ENCODE results near the gene GNB5.
A peak's percentile ranks its signal among the peaks of the same experiment; 100 is the strongest.
"Not testable (repeated sequence)": the region's sequence is repeated elsewhere in the genome, so short reads cannot be mapped to it uniquely, and the experiment has no call there.

The GNB5 gene

DNA sequence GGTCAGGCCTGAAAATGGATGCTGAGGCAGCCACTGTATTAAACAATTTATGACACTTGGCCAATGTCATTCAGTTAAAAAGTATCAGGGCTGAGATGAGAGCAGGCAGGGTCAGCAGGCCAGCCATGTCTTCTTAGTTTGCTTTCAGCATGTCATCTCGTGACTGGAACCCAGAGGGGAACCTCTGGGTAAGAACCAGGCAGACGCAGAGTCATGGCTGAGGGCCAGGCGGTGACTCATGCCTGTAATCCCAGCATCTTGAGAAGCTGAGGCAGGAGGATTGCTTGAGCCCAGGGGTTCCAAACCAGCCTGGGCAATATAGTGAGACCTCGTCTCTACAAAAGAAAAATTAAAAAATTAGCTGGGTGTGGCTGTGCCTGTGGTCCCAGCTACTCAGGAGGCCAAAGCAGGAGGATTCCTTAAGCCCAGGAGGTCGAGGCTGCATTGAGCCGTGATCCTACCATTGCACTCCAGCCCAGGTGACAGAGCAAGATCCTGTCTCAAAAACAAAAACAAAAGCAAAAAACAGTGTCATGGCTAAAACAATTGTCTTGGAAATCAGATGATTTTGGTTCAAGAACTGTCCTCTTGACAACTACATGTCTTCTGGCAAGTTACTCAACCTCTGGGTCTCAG, 90.3 kb downstream of the GNB5 start:
- DNase-seq (ENCODE audit: extremely low spot score, insufficient read length, low read depth), result no peak
- no peak for FAIRE-seq

DNA sequence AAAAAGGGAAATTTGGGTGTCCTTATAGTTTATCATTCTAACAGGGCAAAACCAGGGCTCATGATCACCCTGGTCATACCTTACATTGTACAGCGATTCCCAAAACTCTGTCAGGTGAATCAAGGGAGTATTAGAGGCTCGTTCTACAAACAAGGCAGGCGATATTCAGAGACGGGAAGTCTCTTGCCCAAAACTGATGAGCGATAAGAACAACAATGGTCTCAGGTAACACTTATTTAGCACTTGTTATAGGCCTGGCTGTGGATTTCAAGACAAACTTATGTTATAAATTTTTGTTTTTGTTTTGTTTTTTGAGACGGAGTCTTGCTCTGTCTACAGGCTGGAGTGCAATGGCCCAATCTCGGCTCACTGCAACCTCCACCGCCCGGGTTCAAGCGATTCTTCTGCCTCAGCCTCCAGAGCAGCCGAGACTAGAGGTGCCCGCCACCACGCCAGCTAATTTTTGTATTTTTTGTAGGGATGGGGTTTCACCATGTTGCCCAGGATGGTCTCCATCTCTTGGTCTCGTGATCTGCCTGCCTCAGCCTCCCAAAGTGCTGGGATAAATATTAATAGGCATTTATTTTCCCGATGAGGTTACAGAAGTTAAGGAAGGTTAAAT, 91.4 kb downstream of the GNB5 start:
- no peak for DNase-seq (ENCODE audit: extremely low spot score, insufficient read length, low read depth)
- FAIRE-seq, result no peak

DNA sequence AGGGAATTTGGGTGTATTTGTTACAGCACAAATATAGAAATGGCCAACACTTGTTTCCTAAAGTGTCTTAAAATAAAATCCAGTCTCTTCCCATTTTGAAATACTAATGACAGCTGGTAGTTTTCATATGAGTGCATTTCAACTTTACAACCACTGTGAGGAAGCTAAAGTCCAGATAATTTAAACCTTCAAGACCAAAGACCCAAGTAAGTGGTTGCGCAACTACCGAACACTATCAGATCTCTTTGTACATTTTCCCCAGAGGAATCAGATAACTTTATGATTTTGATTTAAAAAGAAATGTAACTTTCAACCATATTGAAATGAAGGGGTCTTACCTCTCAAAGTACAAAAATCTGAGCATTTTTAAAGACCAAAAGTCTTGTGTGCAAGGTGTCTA, 92.9 kb downstream of the GNB5 start:
- DNase-seq (ENCODE audit: extremely low spot score, insufficient read length, low read depth) (no peak), FAIRE-seq (no peak)

DNA sequence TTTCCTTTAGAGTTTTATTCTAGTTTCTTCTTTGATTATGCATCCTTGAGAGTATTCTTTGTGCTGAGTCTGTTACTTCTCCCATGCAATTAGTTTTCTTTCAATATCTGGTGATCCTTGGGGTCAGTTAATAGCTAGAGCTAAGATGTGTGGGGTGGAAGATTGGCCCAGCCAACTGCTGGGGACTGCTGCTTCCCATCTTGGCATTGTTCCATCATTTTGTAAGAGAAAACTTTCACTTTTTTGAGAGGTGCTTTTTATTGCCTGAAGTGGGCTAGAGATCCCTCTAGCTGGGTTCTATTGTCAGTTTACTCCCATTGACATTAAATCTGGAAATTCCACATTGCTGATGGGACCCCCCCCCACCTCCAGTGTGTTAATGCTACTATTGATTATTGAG, 94.0 kb downstream of the GNB5 start:
- DNase-seq (ENCODE audit: extremely low spot score, insufficient read length, low read depth) (no peak), FAIRE-seq (no peak)

DNA sequence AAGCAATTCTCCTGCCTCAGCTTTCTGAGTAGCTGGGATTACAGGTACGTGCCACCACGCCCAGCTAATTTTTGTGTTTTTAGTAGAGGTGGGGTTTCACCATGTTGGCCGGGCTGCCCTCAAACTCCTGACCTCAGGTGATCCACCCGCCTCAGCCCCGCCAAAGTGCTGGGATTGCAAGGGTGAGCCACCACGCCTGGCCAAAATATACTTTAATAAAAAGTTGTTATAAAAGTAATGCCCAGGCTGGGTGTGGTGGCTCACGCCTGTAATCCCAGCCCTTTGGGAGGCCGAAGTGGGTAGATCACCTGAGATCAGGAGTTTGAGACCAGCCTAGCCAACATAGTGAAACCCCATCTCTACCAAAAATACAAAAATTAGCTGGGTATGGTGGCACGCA, 94.7 kb downstream of the GNB5 start:
- not testable (repeated sequence) for DNase-seq (ENCODE audit: extremely low spot score, insufficient read length, low read depth); FAIRE-seq

DNA sequence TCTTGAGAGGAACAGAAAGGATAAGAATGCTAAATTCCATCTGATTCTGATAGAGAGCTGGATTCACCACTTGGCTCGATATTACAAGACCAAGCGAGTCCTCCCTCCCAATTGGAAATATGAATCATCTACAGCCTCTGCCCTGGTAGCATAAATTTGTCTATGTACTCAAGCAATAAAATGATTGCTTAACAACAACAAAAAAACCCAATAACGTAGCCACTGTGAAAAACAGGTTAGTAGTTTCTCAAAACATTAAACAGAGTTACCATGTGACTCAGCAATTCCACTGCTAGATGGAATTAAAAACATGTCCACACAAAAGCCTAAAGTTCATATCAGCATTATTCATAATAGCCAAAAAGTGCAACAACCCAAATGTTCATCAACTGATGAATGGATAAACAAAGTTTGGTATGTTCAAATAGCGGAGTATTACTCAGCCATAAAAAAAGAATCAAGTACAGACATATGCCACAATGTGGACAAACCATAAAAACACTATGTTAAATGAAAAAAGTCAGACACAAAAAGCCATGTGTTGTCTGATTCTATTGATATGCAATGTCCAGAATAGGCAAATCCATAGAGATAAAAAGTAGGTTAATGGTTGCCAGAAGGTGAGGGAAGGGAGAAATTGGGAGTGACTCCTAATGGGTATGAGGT, 95.5 kb downstream of the GNB5 start:
- no peak for FAIRE-seq
- DNase-seq (ENCODE audit: extremely low spot score, insufficient read length, low read depth), result no peak

DNA sequence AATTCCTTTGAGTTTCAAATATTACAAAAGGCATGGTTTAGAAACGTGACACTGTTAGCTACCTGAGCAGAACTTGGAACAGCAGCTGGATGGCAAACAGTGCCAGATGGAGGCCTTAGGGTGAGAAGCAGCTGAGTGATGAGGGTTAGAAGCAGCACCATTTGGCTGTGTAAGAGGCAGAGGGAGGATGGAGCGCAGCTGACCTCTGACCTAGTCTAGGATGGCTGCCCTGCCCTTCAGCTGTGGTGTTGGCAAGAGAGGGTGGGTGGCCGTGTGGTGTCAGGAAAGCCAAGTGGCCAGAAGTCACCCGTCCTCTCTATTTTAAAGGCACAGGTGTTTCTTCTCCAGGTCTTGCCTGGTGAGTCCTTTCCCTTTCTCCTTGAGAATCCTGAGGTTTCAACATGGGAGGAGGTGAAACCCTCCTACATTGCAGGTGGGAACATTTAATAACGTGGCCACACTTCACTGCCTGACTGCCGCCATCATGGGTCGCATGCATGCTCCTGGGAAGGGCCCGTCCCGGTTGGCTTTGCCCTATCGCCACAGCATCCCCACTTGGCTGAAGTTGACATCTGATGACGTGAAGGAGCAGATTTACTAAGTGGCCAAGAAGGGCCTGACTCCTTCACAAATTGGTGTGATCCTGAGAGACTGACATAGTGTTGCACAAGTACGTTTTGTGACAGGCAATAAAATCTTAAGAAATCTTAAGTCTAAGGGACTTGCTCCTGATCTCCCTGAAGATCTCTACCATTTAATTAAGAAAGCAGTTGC, 96.2 kb downstream of the GNB5 start:
- FAIRE-seq (no peak), DNase-seq (ENCODE audit: extremely low spot score, insufficient read length, low read depth) (no peak)

DNA sequence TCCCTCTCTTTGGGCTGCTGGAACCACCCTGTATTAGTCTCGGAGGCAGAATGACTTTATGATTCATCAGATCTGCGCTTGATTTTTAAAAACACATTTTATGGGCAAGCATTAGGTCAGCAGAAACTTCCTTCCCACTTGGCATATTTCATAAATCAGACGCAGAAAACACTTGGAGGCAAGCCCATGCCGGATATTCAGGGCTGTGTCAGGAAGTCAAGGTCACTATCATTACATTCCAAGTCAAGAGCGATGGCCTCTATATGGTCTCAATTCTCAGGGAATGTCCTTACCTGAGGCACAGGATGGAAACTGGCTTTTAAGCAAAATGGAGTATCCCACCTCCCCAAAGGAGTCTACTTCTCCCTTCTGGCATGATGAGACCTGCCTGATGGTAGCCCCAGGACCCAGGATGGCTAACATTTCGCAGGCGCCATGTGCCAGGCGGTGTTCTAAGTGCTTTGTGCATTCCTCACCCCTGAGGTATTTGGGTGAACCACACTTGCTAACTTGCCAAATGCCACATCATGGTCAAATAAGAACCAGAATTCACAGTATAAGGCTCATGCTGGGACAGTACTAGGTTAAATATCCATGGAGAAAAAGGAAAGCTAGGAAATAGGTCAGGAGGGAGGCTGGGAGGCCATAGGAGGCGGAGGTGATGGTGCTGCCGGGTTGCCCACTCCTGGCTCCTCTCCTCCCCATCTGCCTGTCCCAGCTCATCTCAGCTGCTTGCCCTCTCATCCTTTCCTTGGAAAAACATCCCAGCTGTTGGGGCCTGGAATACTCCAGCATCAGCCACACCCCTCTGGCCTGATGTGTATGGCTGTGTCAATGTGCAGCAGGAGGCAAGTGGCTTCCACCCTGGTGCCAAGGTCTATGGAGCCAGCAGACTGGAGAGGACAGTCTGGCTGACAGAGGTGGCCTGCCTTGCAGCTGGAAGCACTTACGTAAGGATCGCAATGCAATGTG, 97.4 kb downstream of the GNB5 start:
- DNase-seq (ENCODE audit: extremely low spot score, insufficient read length, low read depth), result no peak
- no peak for FAIRE-seq

DNA sequence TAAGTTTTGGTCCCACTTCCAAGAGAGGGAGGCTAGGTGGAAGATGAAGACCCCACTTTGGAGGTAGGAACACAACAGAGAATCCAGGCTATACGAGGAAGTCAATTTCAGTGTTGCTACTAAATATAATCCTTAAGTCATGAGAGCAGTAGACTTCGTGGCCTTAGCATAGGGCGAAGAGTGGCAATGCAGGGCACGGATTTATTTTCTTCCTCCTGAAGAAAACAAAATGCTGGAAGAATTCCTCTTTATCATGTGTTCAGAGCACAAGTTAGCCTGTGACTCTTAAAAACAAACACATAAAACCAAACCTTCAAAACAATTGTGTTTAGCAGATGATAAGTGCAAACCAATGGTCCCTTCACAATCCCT, 98.0 kb downstream of the GNB5 start:
- FAIRE-seq (no peak), DNase-seq (ENCODE audit: extremely low spot score, insufficient read length, low read depth) (no peak)

DNA sequence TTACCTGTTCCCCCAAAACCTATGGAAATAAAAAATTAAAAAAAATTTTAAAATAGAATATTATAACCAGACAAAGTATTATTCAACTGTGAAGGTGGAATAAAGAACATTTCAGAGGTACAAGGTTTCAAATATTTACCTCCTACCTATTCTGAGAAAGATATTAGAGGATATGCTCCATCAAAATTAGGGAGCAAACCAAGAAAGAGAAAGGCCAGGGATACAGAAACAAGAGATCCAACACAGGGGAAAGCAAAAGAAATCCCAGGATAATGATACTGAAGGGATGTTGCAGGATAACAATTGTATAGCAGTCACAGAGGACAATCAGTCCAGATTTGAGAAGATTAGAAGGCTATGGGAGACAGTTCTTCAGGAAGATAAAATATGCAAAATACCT, 101.0 kb downstream of the GNB5 start:
- FAIRE-seq (no peak), DNase-seq (ENCODE audit: extremely low spot score, insufficient read length, low read depth) (no peak)

DNA sequence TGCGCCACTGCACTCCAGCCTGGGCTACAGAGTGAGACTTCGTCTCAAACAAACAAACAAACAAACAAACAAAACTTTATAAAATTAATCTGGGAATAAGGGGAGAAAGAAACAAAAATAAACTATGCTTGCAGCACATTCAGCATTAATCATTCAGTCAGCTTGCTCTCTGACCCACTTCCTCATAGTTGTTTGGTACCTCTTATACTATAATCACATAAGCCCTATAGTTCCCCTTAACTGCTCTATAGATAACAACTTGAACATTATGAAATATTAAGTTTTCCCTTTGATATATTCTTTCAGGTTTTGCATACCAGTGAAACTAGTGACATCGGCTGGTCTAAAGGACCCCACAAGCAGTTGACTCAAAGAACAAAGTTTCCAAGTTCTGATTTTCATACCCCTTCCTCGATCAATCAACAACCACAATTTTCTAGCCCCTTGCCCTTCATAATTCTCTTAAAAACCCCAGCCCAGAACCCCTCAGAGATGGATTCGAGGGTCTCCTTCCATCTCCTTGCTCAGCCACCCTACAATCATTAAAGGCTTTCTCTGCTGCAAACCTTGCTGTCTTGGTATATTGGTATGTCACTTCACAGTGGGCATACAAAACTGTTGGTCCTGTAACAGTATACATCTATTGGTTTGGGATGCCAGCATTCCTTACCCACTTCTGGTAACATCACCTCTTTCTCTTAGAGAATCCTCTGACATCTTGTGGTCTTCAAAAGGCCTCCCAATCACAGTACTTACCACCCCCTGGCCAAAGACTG, 105.0 kb downstream of the GNB5 start:
- DNase-seq (ENCODE audit: extremely low spot score, insufficient read length, low read depth), result no peak
- no peak for FAIRE-seq

DNA sequence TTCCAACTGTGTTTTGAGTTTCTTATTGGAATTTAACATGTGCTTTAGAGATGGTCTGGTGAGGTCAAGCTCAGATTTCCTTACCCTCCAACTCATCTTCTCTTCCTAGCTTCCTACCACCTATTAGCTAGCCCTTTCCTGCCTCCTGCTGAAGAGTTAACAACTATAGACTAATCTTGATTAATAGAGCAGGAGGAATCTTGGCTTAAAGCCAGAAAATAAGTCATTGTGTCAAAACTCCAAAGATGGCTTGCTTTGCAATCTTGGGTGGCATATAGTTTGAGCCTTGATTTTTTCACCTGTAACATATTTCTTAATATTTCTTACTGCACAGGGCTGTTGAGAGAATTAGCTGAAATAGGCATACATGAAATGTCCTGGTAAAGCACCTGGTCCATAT, 105.9 kb downstream of the GNB5 start:
- FAIRE-seq, result no peak

DNA sequence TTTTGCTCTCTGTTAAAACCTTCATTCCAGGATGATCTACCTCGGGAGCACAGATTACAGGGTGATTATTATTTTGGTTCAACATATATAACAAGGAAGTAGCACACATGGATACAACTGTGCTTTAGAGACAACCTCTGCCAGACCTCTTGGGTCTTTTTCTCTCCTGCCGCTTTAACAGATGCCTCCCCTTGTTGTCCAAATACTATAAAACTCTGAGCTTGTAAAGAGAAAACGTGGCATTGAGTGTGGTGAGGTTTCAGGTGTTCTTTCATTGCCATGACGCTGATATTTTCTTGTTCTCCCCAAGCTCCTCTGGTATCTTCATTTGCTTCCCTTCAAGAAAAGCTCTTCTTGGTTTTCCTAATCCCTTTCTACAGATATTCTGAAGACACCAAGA, 107.6 kb downstream of the GNB5 start:
- DNase-seq (ENCODE audit: extremely low spot score, insufficient read length, low read depth), result no peak
- no peak for FAIRE-seq

More for the DNA sequence above, 105.9 kb downstream of the GNB5 start:
- no peak for DNase-seq (ENCODE audit: extremely low spot score, insufficient read length, low read depth)

DNA sequence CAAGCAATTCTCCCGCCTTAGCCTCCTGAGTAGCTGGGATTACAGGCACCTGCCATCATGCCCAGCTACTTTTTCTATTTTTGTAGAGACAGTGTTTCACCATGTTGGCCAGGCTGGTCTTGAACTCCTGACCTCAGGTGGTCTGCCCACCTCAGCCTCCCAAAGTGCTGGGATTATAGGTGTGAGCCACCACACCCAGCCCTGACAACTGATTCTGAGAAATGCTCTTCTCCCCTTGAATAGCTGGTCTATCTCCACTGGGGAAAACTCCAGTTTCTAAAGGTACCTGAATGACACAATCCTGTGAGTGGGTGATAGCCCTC, 108.2 kb downstream of the GNB5 start:
- DNase-seq (ENCODE audit: extremely low spot score, insufficient read length, low read depth); FAIRE-seq: not testable (repeated sequence)

DNA sequence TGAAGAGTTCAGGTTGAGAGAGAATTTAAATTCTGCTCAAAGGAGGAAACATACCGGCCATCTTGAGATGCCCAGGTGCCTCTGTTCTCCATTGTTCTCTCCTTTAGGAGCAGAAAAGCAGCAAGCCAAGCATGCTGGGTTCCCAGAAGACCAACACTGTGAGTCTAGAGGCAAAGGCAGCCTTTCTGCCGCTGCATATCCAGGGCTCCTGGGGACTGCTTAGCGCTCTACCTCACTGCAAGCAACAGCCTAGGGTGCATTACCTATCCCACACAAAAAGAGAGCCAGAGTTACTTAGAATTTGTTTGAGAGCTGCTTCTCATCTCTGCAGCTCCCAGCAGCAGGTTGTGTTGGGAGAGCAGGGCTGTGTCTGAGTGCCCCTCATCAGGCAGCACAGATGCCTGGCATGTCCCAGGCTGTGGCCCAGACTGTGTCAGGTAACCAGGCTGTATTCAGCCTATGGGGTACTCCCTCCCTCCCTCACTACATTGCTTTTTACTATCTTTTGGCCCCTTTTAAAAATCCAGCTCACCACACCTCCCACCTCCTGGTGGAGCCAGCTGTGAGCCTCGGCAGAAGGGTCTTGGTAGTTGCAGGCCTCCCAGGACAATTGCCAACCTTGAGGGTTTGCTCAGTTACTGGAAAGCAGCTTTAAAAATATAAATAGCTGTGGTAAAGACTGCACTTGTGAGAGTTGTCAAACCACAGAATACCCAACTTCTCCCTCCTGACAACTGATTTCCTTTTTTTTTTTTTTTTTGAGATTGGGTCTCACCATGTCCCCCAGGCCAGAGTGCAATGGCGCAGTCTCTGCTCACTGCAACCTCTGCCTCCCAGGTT, 108.8 kb downstream of the GNB5 start:
- no peak for DNase-seq (ENCODE audit: extremely low spot score, insufficient read length, low read depth)
- peak; percentile 87 for FAIRE-seq

DNA sequence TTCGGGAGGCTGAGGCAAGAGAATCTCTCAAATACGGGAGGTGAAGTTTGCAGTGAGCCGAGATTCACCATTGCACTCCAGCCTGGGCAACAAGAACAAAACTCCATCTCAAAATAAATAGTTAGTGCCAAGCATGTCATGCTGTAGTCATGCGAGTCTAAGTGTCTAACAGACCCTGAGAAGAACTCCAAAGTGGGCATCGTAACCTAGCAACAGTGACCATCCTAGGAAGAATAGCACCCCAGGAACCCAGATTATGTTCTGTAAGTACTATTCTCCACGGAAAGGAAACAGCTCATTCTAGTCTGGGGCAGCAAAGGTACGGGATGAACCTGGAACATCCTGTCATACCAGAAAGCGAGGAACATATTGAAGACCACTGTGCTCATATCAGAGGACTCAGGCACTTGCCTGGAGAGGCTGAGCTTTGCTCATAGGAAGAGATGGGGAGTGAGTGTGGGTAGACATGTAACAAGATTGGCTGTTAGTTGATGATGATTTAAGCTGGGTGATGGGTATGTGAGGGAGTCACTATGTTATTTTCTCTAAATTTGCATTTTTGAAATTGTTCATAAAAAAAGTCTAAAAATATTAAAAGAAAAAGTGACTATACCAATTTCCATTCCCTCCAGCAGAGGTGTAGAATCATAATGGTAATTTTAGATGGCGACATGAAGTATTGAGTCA, 110.3 kb downstream of the GNB5 start:
- DNase-seq (ENCODE audit: extremely low spot score, insufficient read length, low read depth) (no peak), FAIRE-seq (no peak)

DNA sequence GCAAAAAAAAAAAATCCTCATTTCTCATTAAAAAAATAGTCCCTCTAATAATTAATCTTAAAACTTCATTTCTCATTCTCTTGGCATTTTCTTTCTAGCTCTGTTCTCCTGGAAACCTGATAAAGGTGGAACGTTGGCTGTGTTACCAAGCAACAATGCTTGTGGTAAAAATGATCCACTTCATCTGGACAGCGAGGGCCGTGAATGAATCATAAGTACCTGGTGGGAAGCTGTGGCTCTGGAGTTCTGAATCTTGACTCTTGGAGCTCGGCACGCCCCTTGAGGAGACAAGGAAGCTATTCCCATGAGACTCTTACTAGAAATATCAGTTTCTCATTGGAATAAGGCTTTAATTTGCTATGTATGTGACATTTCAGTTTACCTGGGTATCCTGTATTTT, 111.2 kb downstream of the GNB5 start:
- no peak for DNase-seq (ENCODE audit: extremely low spot score, insufficient read length, low read depth)
- FAIRE-seq, result no peak

Data from GM18507 (cell line).